Sigmoid colon (tissue), 4 donors: Measurements from ENCODE around the gene PKHD1.

Source experiments
- CTCF ChIP-seq, 4 experiments: fragments of 450-650 bp in 3 of 4; fragments of 200-600 bp in 1 of 4; IDR thresholded peaks; one replicate each; pipeline ENCODE4 v1.5.1; 2016 to 2019; ENCODE audit warnings: antibody characterized with exemption in 4 of 4, mild to moderate bottlenecking in 3 of 4, moderate library complexity in 2 of 4
- POLR2A ChIP-seq, 2 donors: fragments of 450-650 bp; IDR thresholded peaks; one replicate each; pipeline ENCODE4 v1.6.1; 2016; ENCODE audit warnings: antibody characterized with exemption in 2 of 2, mild to moderate bottlenecking in 2 of 2, moderate library complexity in 2 of 2
- POLR2AphosphoS5 ChIP-seq, 4 donors: sonication (generic); formaldehyde crosslinking; IDR thresholded peaks; one replicate each; pipeline ENCODE4 v1.6.1; 2017; ENCODE audit warnings: antibody characterized with exemption in 4 of 4

- TF ChIP-seq CTCF (IDR thresholded peaks at IDR 0.05) (no peak), POLR2A (IDR thresholded peaks at IDR 0.05) (no peak), POLR2AphosphoS5 (IDR thresholded peaks at IDR 0.05) (no peak)
Measured at GRCh38 chr6:52010806-52011205, 76.6 kb downstream of the PKHD1 start.
